ENCODE results near the gene THSD7B.
"Not testable (repeated sequence)": the region's sequence is repeated elsewhere in the genome, so short reads cannot be mapped to it uniquely, and the experiment has no call there.

THSD7B gene

DNA sequence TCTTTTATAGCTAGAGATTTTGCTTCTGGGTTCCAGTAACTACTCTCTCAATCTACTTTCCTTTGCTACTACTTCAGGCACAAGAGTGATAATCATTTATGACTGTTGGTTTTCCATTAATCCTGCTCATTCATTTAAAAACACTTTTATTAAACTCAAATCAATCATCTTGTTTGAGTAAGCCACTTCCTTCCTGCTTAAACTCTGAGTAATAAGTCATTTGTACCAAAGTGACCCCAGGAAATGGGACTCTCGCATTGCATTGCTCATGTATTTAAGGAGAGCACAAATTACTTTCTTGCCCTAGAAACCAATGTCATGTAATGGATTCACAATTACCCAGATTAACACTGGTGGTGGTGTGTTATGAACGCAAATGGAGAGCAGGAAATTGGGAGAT, 928.2 kb downstream of the THSD7B start:
- no peak for DNase-seq (ENCODE audit: low read depth, low spot score)

DNA sequence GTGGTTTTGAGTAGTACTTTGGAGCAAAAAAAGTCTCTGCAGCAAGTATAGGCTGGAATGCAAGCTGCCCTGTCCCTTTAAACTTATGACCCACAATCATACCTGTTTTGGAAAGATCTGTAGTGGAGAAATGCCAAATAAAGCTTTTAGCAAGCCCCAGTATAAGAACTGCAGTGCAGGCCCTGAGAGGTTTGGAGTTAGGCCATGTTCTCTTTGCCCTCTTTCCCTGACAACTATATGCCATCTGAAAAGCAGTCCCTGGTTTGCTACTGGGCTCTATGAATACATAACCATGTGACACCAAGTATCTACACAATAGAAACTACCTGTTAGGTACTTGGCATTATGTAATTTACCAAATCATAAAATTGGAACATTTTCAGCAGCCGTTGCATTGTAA, 931.6 kb downstream of the THSD7B start:
- no peak for DNase-seq (ENCODE audit: low read depth, low spot score)

- DNase-seq (ENCODE audit: low read depth, low spot score), result not testable (repeated sequence)
Measured at GRCh38 chr2:137700250-137700649, 934.9 kb downstream of the THSD7B start.

DNA sequence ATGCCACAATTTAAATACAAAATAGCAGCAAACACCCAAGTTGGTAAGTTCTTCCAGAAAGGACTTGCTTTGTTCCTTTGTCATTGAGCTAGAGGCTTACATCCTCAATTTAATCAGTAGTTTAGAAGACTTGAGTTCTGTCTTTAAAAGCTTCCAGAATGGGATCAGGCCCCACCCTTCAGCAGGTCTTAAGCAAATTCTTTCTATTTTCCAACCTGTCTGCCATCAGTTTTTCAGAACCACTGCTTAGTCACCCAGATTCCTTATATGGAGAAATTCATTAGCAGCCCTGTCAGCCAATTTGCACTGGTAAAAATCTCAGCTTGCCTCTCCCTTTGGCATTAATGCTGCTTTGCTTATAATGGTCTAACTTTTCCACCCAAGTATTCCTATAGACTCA, 935.3 kb downstream of the THSD7B start:
- no peak for DNase-seq (ENCODE audit: low read depth, low spot score)

GRCh38 chr2:137705296-137705695, 940.0 kb downstream of the THSD7B start:
- no peak for DNase-seq (ENCODE audit: low read depth, low spot score)

GRCh38 chr2:137706786-137707613, 941.7 kb downstream of the THSD7B start:
- DNase-seq (ENCODE audit: low read depth, low spot score), result no peak

DNA sequence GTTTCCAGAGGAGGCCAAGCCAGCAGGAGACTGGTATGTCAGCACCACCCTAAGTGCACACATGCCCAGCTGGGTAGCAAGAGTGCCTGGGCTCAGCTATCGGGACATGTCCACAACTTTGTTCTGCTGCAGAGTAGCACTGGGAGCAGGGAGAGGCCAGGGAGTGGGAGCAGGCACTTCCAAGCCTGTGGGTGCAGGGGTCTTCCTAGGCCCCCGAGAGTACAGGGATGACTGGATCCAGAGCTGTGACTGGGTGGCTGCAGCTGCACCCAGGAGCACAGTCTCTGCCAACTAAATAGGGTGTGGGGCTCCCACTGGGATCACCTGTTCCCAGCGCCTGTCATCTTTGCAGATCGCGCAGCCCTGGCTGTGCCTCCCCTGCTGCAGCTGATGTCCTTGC, 943.0 kb downstream of the THSD7B start:
- DNase-seq (ENCODE audit: low read depth, low spot score), result no peak

DNA sequence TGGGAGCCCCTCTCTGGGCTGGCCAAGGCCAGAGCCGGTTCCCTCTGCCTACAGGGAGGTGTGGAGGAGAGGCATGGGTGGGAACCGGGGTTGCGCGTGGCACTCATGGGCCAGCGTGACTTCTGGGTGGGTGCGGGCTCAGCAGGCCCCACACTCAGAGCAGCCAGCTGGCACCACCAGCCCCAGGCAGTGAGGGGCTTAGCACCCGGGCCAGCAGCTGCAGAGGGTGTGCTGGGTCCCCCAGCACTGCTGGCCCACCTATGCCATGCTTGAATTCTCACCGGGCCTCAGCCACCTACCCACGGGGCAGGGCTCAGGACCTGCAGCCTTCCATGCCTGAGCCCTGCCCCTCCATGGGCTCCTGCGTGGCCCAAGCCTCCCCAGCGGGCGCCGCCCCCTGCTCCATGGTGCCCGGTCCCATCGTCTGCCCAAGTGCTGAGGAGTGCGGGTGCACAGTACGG, 950.4 kb downstream of the THSD7B start:
- no peak for DNase-seq (ENCODE audit: low read depth, low spot score)

DNA sequence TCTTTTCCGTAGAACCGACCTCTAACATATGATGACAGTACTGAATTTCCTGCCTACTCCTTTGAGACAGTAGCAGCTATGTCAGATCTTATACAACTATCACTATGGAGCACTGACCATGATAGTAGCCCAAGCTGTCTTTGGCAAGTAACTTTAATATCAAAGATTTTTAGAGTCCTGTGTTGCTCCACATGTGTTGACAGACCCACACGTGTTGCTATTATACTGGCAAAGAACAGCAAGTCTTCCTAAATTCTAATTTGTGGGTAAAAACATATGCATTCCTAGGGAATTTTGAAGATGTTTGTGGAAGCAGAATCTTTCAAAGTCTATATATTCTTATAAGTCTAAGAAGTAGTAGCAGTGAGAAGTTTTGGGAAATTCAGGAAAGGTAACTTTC, 953.4 kb downstream of the THSD7B start:
- DNase-seq (ENCODE audit: low read depth, low spot score), result no peak

- no peak for DNase-seq (ENCODE audit: low read depth, low spot score)
Measured at GRCh38 chr2:137721733-137722132, 956.4 kb downstream of the THSD7B start.

DNA sequence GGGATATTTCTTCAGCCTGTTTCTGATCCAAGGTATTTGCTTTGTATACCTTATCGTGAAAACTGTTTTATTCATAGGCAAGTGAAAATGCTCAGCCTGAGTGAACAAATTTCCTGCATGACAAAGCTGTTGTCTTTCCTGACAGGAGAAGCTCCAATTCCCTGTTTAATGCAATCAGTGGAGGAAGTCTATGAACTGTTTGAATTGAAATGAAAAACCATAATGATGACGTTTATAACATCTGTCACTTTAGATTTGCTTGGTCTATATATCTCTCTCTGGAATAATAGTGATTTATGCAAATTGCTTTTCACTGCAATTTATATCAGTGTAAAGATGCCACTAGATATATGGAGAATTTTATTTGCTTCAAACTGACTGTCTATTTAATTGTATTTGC, 959.6 kb downstream of the THSD7B start:
- no peak for DNase-seq (ENCODE audit: low read depth, low spot score)
